HL-60/S4 treated with retinoic acid at 250 ng/mL for 4 days and 3 days (cell line): Measurements from ENCODE around the gene HSPB9.

Experiments
- in situ Hi-C: fragments of 300-500 bp; cut with MboI; formaldehyde crosslinking; loops from 2 replicates; pipeline ENCODE4 v1.7.0; 2022; ENCODE audit warnings: low sequenced_read_pairs

HSPB9 gene

DNA sequence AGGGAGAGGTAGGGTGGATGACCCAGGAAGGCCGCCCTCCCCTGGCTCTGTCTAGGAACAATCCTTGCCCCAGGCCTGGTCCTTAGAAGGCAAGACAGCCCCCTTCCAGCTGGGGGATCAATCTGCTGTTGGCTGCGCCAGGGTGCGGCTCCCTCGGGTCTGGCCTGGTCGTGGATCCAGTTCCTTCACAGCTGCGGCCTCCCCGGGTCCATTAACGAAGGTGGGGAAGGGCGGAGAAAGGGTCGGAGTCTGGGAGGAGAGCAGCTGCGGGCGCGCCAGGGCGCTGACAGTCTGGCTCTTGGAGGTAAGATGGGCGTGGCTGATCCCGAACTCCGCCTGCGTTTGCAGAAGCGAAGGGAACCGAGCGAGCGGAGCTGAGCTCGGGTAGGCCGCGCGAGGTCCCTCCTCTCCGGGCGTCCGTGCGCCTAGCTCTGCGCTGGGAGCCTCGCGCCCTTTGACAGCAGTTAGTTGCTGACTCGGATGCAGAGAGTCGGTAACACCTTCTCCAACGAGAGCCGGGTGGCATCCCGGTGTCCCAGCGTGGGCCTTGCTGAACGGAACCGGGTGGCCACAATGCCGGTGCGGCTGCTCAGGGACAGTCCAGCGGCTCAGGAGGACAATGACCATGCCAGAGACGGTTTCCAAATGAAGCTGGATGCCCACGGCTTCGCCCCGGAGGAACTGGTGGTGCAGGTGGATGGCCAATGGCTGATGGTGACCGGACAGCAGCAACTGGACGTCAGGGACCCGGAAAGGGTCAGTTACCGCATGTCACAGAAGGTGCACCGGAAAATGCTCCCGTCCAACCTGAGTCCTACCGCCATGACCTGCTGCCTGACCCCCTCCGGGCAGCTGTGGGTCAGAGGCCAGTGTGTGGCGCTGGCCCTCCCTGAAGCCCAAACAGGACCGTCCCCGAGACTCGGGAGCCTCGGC, at the start of gene HSPB9:
TSS of gene HSPB9 (plus strand) at position 434 of the 933 bp plus-strand sequence. CDS start at position 481, 47 bp downstream.
- in situ Hi-C loops = loop anchor here (25.0 kb wide), 1 partner anchor 385 kb away; the partner anchor contains the start of gene HAP1

DNA sequence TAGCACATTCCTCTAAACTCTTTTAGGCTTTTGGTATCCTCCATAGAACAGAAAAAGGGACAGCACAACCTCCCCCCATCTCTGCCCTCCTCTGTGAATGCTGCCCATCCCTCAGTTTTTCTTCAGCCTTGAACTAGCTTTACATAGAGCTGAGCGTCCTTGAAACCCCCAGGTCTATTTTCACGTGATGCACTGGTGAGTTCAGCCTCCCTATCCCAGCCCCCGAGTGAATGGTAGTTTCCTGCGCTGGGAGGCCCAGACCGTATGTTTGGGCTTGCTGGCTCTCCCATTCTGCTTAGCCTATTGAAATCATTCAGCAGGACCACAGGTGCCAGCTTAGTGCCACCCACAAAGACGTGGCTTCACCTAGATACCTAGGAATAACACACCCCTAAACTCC, 46.8 kb upstream of the HSPB9 start:
- in situ Hi-C loops = no loop called here

DNA sequence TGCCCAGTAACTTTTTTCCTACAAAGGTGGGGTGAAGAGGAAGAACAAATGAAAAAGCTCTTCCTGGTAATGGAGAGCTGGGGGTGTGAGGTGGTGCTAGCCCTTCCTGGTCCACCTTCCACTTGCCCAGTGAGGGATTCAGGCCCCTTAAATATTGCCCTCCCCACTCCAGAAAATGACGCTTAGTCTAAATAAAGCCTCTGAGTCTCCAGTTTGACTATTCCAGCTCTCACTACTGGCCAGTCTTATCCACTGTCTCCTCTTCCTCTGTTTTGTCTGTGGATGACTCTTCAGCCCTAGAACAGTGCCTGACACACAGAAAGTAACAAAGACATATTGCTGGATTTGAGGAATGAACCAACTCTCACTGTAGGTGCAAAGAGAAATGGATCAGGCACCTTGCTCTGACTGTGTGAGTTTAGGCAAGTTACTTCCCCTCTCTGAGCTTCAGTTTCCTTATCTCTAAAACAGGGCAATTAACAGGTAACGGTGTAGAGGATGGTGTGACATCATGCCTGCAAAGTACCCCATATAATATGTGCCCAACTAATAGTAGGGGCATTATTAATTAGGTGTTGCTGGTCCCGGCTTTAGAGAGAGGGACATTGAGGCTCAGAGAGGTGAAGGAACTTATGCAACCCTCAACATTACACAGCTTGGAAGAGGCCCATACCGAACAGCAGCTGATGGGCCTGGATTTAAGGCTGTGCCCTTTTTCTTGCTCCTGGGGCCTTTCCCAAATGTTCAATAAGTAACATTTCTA, 45.6 kb upstream of the HSPB9 start:
- in situ Hi-C loops = no loop called here

- in situ Hi-C loops = no loop called here
Observed at GRCh38 chr17:42077755-42078154, 44.8 kb upstream of the HSPB9 start.

- in situ Hi-C loops = no loop called here
Observed at GRCh38 chr17:42078396-42079043, 44.1 kb upstream of the HSPB9 start.

DNA sequence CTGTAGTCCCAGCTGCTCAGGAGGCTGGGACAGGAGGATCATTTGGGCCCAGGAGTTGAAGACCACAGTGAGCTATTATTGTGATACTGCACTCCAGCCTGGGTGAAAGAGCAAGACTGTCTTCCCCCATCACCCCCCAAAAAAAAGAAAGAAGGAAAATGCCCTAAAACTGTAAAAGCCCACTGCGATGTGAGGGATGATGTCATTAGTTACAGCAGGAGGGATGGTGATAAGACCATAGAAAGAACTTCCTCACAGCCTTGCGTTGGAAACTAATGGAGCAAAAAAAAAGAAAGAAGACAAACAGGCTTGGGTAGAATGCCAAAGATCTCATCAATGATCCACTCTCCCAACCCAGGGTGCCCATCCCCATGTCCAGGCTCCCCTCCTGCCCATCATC, 43.1 kb upstream of the HSPB9 start:
- in situ Hi-C loops = no loop called here

DNA sequence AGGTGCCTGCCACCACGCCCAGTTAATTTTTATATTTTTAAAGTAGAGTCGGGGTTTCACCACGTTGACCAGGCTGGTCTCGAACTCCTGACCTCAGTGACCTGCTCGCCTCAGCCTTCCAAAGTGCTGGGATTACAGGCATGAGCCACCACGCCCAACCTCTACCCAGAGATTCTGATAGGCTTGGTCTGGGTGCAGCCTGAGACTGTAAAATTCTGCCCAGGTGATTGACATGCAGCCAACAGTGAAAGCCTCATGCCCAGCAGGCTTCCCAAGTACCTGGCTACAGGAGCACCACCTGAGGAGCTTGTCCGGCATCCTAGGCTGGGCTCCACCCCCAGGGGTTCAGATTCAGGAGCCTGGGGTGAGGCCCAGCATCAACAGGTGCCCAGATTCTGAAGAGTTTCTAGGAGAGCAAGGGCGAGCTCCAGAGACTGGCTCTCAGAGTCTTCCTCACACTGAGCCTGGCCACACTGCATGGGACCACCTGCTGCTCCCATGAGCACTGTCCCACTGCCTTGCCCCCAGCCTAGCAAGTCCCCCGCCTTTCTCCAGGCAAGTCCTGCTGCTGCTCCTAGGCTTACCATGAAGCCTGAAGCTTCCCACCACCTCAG, 41.0 kb upstream of the HSPB9 start:
- in situ Hi-C loops = no loop called here

DNA sequence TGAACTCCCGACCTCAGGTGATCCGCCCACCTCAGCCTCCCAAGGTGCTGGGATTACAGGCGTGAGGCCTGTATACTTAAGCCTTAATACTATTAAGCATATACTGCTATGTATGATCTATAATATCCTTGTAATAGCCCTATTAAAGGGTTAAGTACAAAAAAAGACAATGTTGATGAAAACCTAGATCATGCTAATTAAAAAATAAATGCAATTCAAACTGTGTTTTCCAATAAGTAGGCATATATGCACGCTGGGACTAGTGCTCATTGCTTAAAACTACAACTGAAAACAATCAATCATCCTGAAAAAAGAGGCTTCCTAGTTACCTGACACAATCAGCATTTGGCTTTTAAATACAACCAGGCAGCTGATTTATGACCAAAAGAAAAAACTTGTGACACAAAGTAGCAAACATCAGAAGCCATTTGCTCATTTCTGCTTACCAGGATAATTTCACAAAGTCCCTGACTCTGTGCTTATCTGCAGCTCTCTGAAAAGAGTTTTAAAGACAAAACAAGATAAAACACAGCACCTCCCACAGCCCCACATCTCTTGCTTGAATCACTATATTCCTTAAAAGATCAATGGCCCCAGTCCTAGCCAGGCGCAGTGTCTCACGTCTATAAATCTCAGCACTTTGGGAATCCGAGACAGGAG, 35.4 kb upstream of the HSPB9 start:
- in situ Hi-C loops = no loop called here

DNA sequence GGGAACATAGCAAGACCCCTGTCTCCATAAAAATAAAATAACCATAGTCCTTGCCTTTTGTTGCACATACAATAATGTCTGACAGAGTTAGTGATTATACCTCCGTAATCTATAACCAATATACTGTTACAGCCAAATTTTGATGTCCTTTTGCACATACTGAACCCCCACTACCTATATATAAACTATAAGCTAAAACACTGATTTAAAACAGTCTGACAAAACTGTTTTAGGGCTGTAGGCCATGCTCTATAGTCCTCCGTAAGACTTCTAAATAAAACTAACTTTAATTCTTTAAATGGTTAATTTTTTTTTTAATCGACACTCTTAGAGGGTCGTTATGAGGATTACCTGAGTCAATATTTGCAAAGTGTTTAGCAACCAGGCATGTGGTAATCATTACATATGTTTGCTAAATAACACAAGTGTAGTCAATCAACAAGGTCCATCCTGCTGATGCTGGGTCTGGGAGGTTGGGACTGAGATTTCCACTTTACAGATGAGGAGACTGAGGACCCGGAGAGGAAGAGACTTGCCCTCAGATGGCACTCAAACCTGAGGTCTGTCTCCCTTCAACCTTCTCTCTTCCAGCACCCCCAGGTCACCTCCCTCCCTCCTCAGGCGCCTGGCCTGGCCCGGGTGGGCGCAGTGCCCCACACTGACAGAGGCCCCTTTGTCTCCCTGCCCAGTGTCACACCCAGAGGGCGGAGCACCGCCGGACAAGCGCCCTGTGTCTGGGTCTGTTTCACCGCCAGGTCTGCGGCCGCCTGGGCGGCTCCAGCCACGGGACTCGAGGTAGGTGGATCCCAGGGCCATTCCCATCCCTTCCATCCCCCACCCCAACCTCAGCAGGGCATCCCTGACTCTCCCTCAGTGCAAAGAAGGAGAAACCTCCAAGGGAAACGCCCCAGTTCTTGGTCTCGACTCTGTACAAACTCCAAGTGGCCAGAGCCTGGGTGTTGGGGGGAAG, 34.6 kb upstream of the HSPB9 start:
- in situ Hi-C loops = no loop called here

DNA sequence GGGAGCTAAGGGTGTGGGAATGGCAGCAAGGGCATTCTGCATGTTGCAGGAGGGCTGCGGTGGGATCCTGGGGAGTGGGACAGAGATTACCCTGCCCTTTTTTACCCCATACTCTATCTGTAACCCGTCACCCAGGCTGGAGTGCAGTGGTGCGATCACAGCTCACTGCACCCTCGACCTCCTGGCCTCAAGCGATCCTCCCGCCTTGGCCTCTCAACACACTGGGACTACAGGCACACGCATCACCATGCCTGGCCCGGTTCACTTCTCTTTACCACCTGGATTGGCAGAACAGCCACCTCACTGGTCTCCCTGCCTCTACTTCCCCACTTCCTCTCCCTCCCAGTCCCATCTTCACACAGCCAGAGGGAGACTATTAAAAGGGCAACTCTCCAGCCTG, 33.9 kb upstream of the HSPB9 start:
- in situ Hi-C loops = no loop called here

- in situ Hi-C loops = no loop called here
Observed at GRCh38 chr17:42090964-42091790, 31.4 kb upstream of the HSPB9 start.

- in situ Hi-C loops = no loop called here
Observed at GRCh38 chr17:42092939-42093338, 29.7 kb upstream of the HSPB9 start.

GRCh38 chr17:42094375-42095069, 28.1 kb upstream of the HSPB9 start:
- in situ Hi-C loops = no loop called here

- in situ Hi-C loops = no loop called here
Observed at GRCh38 chr17:42096360-42097111, 26.1 kb upstream of the HSPB9 start.

DNA sequence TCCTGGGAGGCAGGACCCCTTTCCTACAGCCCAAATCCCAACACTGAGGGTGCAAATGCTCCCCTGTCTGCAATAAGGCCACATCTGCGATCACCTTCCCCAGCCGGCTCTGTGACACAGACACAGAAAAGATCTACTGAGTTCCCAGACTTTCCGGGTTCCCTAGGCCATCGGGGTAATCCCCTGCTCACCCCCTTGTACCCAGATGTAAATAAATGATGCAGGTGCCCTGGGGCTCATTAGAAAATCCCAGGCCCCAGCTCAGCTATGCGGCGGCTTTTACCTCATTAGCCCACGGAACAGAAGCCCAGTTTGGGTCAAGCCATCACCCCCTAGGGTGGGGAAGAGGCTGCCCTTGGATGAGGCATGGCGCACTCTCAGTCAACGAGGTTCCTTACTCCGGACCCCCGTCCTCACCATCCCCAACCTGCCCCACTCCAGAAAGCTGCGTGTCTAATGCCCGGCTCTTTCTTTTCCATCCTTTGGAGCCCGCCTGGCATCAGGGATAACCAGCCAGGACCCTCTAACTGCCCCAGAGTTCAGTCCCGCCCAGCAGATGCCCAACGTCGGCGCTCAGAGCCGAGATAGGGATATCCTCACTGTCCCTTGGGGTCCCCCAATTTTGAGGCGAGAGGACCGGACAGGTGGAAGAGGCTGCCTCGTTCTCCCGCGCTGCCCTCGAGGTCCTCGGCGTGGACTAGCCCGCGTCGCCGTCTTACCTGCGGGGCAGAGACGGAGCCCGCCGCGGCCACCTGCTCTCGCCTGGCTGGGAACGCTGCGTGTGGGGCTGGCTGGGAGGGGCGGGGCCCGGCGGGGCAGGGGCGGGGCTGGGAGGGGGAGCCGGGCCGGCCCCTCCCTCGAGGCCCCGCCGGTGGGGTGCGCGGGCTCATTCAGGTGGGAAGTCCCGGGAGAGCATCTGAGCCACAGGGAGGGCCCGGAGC, 24.6 kb upstream of the HSPB9 start, which contains the start of gene ZNF385C:
TSS of gene ZNF385C (minus strand) at position 783 of the 941 bp plus-strand sequence. CDS start 35,417 bp downstream, outside the sequence.
- in situ Hi-C loops = no loop called here
